K562 (cell line): ENCODE results near the gene PLK5. TPM values are rescaled to one million over a fixed set of nuclear protein-coding genes. Genes with fewer than 3 reads are reported as not detected.

Source experiments
- EHMT2 ChIP-seq: fragments of 450-650 bp; IDR thresholded peaks from 2 replicates; pipeline ENCODE4 v1.6.1; 2018; ENCODE audit warnings: antibody characterized with exemption
- ETS1 ChIP-seq: conservative IDR thresholded peaks from 2 replicates; pipeline ENCODE4 v1.6.1; 2011; ENCODE audit warnings: low read depth, mild to moderate bottlenecking, low read length; ENCODE audit not compliant: control insufficient read depth
- MAFF ChIP-seq: IDR thresholded peaks from 2 replicates; pipeline ENCODE4 v1.6.1; 2012; ENCODE audit warnings: low read length, improper control_type of control experiment
- MEIS2 ChIP-seq: fragments of 450-650 bp; IDR thresholded peaks from 2 replicates; pipeline ENCODE4 v1.6.1; 2014; ENCODE audit warnings: mild to moderate bottlenecking; ENCODE audit not compliant: partially characterized antibody
- NFE2 ChIP-seq: IDR thresholded peaks from 2 replicates; pipeline ENCODE4 v1.6.1; 2014; ENCODE audit warnings: antibody characterized with exemption, low read depth
- NFYB ChIP-seq: IDR thresholded peaks from 2 replicates; pipeline ENCODE4 v1.6.1; 2011; ENCODE audit warnings: mild to moderate bottlenecking, moderate library complexity; ENCODE audit not compliant: insufficient read length; ENCODE audit errors: extremely low read depth
- PHB ChIP-seq: fragments of 250-450 bp; sonication (Bioruptor Pico); IDR thresholded peaks from 2 replicates; pipeline ENCODE4 v1.5.0; 2021
- PHB2 ChIP-seq: fragments of 450-650 bp; IDR thresholded peaks from 2 replicates; pipeline ENCODE4 v1.6.1; 2017; ENCODE audit warnings: low read depth
- PHF8 ChIP-seq: fragments of 200-600 bp; sonication (generic); IDR thresholded peaks from 2 replicates; pipeline ENCODE4 v1.6.1; 2012; ENCODE audit warnings: mixed run types, mild to moderate bottlenecking, inconsistent platforms, low read length, moderate library complexity, borderline replicate concordance
- POLR2G ChIP-seq: fragments of 200-400 bp; formaldehyde crosslinking; IDR thresholded peaks from 2 replicates; pipeline ENCODE4 v1.6.1; 2017; ENCODE audit warnings: low read depth, mild to moderate bottlenecking, antibody characterized with exemption, low read length, moderate library complexity
- PTTG1 ChIP-seq: fragments of 450-650 bp; IDR thresholded peaks from 2 replicates; pipeline ENCODE4 v1.6.1; 2016; ENCODE audit warnings: low read depth, mild to moderate bottlenecking, missing genetic modification characterization, missing compliant biosample characterization
- PYGO2 ChIP-seq: fragments of 450-650 bp; IDR thresholded peaks from 2 replicates; pipeline ENCODE4 v1.6.1; 2016; ENCODE audit warnings: mild to moderate bottlenecking, missing genetic modification characterization, moderate library complexity, missing compliant biosample characterization
- RAD51 ChIP-seq: fragments of 450-650 bp; IDR thresholded peaks from 2 replicates; pipeline ENCODE4 v1.7.1; 2016; ENCODE audit warnings: low read depth, mild to moderate bottlenecking, borderline replicate concordance
- SMAD1 ChIP-seq: fragments of 150-350 bp; IDR thresholded peaks from 2 replicates; pipeline ENCODE4 v1.6.1; 2014; ENCODE audit warnings: low read length, low read depth; ENCODE audit not compliant: partially characterized antibody
- TAF1 ChIP-seq: IDR thresholded peaks from 2 replicates; pipeline ENCODE4 v1.6.1; 2011; ENCODE audit warnings: mild to moderate bottlenecking, low read length, moderate library complexity; ENCODE audit not compliant: insufficient read depth, control insufficient read depth, severe bottlenecking; ENCODE audit errors: extremely low read depth
- THRAP3 ChIP-seq: fragments of 450-650 bp; IDR thresholded peaks from 2 replicates; pipeline ENCODE4 v1.6.1; 2016; ENCODE audit warnings: mild to moderate bottlenecking, inconsistent platforms, borderline replicate concordance
- YBX1 ChIP-seq: fragments of 450-650 bp; IDR thresholded peaks from 2 replicates; pipeline ENCODE4 v1.7.1; 2016; ENCODE audit warnings: mild to moderate bottlenecking
- ZBTB8A ChIP-seq: fragments of 450-650 bp; IDR thresholded peaks from 2 replicates; pipeline ENCODE4 v1.6.1; 2018; ENCODE audit warnings: mild to moderate bottlenecking, moderate library complexity; ENCODE audit not compliant: partially characterized antibody
- ZC3H4 ChIP-seq: sonication (generic); formaldehyde crosslinking; IDR thresholded peaks from 2 replicates; pipeline ENCODE4 v1.9.0; 2021; ENCODE audit warnings: missing genetic modification reagents, borderline replicate concordance
- ZKSCAN1 ChIP-seq: fragments of 150-350 bp; IDR thresholded peaks from 2 replicates; pipeline ENCODE4 v1.6.1; 2016; ENCODE audit warnings: low read depth, low read length
- ZNF253 ChIP-seq: fragments of 250-450 bp; sonication (Bioruptor Pico); conservative IDR thresholded peaks from 2 replicates; pipeline ENCODE4 v1.6.1; 2021; ENCODE audit warnings: mild to moderate bottlenecking
- ZNF354B ChIP-seq: fragments of 250-450 bp; sonication (Bioruptor Pico); IDR thresholded peaks from 2 replicates; pipeline ENCODE4 v1.4.0; 2020
- ZNF586 ChIP-seq: fragments of 450-650 bp; formaldehyde crosslinking; conservative IDR thresholded peaks from 2 replicates; pipeline ENCODE4 v1.4.0; 2020; ENCODE audit warnings: mild to moderate bottlenecking, moderate library complexity
- ZNF79 ChIP-seq: fragments of 250-450 bp; sonication (Bioruptor Pico); IDR thresholded peaks from 2 replicates; pipeline ENCODE4 v1.4.0; 2020; ENCODE audit warnings: low read depth, mild to moderate bottlenecking, moderate library complexity
- polyA plus RNA-seq, 8 experiments: library from polyadenylated mRNA; depleted of rRNA in 4 of 8; stranded (reverse) in 5 of 8; unstranded in 3 of 8; fragments of >200 nt; fragmentation: Nextera tagmentation in 2 of 8; fragmentation: Illumina TruSeq in 1 of 8; extraction: Ambion mirVana in 2 of 8; extraction: Trizol in 1 of 8; gene quantifications; 2 replicates each; pipeline versions ENCODE4 v1.2.1 to v1.2.3, GENCODE V29; 2011 to 2014; ENCODE audit warnings: inconsistent platforms in 1 of 8, missing spikeins in 1 of 8
- total RNA-seq, 7 experiments: library from RNA; depleted of rRNA in 6 of 7; stranded (reverse); fragments of >200 nt in 6 of 7; fragmentation: Illumina TruSeq in 2 of 7; extraction: Trizol in 2 of 7; gene quantifications; 2 replicates each; pipeline versions ENCODE4 v1.2.1 to v1.2.3, GENCODE V29; 2011 to 2021; ENCODE audit warnings: low replicate concordance in 1 of 7
- TF ChIP-seq, protein P1 (sequence below), 3 experiments: fragments of 200-800 bp in 1 of 3; fragments of 250-450 bp in 1 of 3; fragments of 450-650 bp in 1 of 3; sonication (Bioruptor Pico) in 1 of 3; sonication (Bioruptor generic) in 1 of 3; formaldehyde crosslinking in 1 of 3; IDR thresholded peaks; 2 replicates each; pipeline versions ENCODE4 v1.6.1 to v1.8.0; 2016 to 2022; ENCODE audit warnings: mild to moderate bottlenecking in 2 of 3, missing genetic modification characterization in 2 of 3, missing compliant biosample characterization in 1 of 3, moderate library complexity in 1 of 3

The PLK5 gene
- total and polyA plus RNA-seq, 9 of the 15 experiments (the other 6 are each of a cell fraction or from before 2014, with no cell fraction given): 0.04 to 0.23 (median 0.11) TPM; not detected in 5

- TF ChIP-seq NFE2 (no peak), PYGO2 (tag) (no peak), ZBTB8A (no peak), ZNF586 (no peak), ETS1 (no peak; the same call in 1 of the 2 replicates), TAF1 (peak; percentile 86), PTTG1 (no peak), PHB (CRISPR knock-in tag) (peak; percentile 68; the same call in 1 of the 2 replicates), ZNF79 (no peak), ZC3H4 (CRISPR knock-in tag) (no peak; the same call in 1 of the 2 replicates), PHB2 (no peak), THRAP3 (no peak), EHMT2 (no peak), NFYB (no peak), MEIS2 (no peak), ZNF253 (CRISPR knock-in tag) (no peak), ZKSCAN1 (no peak), YBX1 (no peak), MAFF (no peak), RAD51 (no peak), PHF8 (peak; percentile 71; the same call in 1 of the 2 replicates), POLR2G (peak; percentile 89), ZNF354B (CRISPR knock-in tag) (no peak), SMAD1 (peak; percentile 36)
- TF ChIP-seq, protein P1, sequence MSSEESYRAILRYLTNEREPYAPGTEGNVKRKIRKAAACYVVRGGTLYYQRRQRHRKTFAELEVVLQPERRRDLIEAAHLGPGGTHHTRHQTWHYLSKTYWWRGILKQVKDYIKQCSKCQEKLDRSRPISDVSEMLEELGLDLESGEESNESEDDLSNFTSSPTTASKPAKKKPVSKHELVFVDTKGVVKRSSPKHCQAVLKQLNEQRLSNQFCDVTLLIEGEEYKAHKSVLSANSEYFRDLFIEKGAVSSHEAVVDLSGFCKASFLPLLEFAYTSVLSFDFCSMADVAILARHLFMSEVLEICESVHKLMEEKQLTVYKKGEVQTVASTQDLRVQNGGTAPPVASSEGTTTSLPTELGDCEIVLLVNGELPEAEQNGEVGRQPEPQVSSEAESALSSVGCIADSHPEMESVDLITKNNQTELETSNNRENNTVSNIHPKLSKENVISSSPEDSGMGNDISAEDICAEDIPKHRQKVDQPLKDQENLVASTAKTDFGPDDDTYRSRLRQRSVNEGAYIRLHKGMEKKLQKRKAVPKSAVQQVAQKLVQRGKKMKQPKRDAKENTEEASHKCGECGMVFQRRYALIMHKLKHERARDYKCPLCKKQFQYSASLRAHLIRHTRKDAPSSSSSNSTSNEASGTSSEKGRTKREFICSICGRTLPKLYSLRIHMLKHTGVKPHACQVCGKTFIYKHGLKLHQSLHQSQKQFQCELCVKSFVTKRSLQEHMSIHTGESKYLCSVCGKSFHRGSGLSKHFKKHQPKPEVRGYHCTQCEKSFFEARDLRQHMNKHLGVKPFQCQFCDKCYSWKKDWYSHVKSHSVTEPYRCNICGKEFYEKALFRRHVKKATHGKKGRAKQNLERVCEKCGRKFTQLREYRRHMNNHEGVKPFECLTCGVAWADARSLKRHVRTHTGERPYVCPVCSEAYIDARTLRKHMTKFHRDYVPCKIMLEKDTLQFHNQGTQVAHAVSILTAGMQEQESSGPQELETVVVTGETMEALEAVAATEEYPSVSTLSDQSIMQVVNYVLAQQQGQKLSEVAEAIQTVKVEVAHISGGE (CRISPR knock-in tag; IDR thresholded peaks at IDR 0.05): no peak
These were observed 32.6 kb upstream of the PLK5 start, which contains the start of gene REEP6 (continued) for GRCh38 chr19:1491114-1491848.
